Dedifferentiated amniotic fluid mesenchymal stem cell (primary cell): Measurements from ENCODE around the gene ASCL5.
"Not testable (repeated sequence)": the region's sequence is repeated elsewhere in the genome, so short reads cannot be mapped to it uniquely, and the experiment has no call there.

Experiments
- DNase-seq: peaks from one replicate; pipeline ENCODE4 v3.0.0-alpha.2; 2016; ENCODE audit errors: extremely low spot score

Gene ASCL5, protein sequence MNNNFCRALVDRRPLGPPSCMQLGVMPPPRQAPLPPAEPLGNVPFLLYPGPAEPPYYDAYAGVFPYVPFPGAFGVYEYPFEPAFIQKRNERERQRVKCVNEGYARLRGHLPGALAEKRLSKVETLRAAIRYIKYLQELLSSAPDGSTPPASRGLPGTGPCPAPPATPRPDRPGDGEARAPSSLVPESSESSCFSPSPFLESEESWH

DNA sequence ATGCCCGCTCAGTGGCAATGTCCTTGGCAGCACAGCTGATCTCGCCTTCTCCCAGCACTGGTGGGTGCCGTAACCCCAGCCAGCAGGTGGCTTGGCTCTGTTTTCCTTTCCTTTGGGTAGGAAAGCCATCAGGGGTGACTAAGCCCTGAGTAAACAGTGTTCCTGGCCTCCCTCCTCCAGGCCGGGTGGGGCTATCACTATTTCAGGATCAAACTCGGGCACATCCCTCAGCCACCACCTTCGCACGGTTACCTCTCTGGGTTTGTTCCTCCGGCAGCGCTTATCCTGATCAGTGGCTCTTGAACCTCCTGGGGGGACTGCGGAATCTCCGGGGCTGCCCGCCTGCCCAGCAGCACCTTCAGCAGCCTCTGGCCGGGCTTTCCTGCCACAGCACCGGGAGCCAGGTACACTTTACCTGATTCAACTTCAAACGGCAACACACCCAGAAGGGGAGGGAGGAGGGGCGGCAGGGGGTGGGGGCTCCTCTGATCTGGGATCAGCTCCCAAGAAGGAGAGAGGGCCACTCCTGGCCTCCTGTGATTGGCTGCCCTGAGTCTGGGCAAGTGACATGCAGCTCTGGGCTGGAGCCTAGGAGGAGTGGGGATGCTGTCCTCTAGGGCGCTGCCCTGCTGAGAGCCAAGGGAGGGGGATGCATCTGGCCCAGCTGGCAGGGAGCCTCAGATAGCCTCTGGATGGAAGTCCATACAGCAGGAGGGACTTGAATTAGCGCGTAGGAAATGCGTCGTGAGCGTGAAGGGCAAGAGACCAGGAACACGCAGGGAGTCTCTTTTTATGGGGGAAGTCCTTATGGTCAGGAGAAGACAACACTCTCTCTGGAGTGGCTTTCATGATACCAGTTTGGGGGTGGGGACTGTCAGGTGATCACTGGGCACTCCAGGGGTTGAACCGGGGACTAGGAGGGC, at the start of gene ASCL5:
ASCL5 (minus strand) TSS at position 353 of the 923 bp plus-strand sequence. CDS start 11,812 bp downstream, outside the sequence.
- no peak for DNase-seq

DNA sequence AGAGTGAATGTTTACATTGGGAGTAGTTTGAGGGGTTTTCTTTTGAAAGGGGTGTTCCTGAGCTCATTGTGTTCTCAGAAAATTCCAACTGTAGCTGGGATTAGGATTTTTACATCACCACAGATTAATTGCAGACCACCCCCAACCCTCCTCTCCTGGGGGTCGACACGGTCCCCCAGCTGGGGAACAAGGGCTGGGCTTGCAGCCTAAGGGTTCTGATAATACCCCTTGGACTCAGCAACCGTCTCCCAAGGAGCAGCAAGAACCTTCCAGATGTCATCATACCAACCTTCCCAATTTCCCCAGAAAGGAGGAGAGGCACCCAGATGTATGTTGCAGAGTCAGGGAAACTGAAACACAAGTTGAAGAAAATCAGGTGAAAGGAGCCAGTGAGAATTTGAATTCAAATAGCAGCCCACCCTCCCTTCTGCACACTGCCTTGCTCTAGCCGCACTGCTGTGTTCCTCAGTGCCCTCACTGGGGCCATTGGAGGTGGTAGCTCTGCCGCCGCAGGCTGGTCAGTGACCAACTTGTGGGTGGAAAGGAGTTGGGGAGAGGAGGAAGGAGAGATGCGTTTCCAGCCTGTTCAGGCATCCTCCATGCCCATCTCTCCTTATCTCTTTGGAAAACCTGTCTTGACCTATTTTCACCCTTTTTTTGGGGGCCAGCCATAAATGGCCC, 49.0 kb upstream of the ASCL5 start:
- no peak for DNase-seq

DNA sequence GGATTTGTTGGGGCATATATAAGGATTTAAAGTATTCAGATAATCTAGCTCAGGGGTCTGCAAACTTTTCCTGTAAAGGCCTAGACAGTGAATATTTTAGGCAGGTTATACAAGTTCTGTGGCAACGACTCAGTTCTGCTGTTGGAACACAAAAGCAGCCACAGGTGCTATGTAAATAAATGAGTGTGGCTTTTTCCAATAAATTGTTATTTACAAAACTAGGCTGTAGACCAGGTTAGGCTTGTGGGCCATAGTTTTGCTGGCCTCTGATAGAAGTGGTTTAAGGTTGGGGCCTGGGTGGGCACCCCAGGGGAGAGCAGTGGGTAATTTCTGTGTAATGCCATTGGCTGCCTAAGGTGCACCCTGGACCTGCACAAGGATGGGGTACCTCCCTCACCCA, 46.8 kb upstream of the ASCL5 start:
- DNase-seq, result no peak

DNA sequence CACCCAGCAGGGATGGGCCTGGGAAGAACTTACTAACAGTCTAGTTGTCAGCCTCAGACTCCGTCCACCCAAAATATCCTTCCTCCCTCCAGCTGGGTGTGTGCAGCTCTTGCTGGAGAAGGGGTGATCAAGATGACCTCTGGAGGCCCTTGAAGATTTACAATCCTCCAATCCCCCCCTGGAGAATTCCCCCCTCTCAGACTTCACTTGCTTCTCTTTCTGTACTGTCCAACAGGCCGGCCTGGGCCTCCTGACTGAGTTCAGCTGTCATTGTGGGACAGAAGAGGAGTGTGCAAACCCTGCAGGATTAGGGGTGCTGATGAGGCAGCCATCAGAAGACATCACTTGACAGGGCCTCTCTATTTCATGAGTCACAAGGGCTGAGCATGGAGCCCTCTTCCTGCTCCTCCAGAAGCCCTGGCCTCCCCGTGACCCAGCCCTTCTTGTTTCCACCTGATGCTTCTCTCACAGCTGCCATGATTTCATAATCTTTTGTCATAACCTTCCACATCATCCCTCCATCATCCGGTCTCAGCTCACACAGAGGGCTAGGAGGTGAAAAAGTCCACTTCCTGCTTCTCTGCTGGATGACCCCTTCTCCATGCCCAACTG, 46.1 kb upstream of the ASCL5 start:
- no peak for DNase-seq

DNA sequence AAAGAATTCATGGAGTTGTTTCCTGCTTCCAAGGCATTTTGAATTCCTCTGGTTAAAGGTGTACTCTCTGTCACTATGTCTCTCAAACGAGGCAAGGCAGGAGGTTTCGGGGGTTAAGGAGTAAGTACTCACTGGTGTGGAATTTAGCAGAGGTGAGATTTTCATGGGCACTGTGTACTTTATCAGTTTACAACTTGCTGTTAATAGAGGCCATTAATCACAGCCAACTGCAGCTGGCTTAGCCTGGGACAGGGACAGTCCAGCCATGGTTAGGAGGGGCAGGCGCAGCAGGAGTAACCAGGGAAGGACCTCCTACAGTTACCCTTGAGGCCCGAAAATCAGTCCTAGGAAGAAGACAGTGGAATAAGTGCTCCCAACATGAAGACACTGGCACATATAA, 45.3 kb upstream of the ASCL5 start:
- DNase-seq, result no peak

DNA sequence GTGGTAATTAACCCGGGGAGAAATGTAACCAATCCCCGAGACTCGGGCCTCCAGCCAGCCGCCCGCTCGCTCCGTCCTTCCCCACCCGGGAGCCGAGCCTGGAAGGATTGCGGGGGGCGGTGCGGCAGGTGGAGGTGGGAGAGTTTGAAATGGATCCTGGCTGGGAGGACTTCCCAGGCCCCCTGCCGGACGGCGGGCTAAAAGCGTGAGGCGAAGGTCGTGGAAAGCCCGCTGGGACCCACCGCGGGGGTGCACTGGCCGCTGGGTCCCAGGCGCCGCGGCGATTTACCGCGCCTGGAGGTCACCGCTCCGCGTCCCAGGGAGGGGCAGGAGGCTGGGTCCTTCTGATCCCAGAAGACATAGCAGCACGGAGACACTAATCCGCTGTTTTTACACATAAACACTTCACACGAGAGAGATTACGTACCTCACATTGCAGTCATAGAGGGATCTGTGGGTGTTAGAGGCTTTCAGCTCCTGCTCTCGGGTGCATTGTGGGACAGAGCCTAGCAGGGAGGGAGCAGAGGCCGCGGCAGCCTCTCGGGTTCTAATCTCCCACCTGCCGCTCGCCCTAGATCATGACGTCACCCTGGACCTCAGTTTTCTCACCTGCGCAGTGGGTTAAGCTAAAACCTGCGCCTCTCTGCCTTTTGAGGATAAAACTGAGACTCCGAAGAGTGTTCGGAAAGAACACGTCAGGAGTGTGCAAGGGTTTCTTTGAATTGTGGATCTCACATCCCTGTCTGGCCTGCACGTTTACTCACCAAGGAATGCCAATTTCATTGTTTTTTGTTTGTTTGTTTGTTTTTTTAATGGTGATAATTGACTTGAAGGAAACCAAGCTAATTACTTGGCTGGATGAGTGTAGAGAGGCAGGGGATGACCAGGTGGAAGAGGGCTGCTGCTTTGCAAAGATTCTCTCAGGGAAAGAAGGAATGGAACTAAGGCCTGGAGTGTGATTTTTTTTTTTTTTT, 44.4 kb upstream of the ASCL5 start:
- DNase-seq, result no peak

DNA sequence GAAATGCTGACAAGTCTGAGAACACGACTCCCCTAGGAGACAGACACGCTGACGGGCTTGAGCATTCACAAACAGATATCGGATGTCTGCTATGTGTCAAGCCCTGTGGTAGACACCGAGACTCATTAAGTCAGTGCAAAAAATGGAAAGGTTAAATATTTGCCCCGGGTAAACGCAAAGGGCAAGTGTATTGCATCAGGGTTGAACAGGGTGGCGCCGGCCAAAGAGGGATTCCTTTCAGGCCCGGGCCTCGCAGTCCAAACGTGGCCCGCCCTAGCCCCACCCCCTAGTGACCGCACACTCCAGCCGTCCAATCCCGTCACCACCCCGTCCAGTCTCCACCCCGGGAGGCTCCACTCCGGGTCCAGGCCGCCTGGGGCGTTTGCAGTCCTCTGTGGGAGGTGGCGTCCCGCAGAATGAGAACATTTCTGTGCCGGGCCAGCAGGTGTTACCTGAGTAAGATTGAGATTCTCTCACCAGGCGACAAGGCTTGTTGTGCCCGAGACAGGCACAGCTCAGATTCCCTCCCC, 43.6 kb upstream of the ASCL5 start:
- peak; percentile 87 for DNase-seq

DNA sequence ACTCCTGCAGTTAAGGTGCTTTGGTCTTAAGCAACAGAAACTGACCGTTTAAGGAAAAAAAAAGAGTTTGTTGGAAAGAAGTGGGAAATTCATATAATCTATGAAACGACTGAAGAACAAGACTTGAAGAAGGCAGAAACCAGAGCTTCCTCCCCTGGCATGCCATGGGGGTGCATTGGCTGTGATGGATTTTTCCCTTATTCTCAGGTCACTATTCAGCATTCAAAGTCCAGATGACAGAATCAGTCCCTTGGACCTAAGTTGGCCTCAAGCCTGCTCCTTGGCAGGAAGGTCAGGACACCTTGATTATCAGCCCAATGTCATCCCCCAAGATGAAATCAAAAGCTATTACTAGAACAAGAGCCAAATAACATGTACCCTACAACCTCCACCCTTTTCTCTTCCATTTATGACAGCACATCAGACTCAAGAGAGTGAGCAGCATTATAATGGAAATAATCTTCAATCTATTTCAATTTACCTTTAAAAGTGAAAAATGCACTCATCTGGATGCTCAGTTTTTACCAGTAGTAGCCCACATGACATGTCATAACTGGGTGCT, 43.1 kb upstream of the ASCL5 start:
- DNase-seq, result no peak

DNA sequence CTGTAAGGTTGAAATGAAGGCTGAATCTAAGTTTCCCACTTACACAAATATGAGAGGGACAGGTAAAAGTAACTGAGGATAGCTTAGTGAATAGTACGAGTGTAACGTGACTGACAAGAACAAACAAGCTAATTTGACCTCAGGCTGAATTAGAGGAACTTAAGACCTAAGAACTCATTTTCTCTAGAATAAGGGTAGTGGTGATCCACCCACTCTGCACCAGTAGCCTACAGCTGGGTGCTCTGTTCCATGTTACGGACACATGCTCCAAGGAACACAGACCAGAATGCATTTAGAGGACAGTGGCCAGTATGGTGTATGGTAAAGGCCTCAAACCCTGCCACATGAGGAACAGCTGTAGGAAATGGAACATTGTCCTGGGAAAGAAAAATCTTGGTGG, 42.2 kb upstream of the ASCL5 start:
- no peak for DNase-seq

DNA sequence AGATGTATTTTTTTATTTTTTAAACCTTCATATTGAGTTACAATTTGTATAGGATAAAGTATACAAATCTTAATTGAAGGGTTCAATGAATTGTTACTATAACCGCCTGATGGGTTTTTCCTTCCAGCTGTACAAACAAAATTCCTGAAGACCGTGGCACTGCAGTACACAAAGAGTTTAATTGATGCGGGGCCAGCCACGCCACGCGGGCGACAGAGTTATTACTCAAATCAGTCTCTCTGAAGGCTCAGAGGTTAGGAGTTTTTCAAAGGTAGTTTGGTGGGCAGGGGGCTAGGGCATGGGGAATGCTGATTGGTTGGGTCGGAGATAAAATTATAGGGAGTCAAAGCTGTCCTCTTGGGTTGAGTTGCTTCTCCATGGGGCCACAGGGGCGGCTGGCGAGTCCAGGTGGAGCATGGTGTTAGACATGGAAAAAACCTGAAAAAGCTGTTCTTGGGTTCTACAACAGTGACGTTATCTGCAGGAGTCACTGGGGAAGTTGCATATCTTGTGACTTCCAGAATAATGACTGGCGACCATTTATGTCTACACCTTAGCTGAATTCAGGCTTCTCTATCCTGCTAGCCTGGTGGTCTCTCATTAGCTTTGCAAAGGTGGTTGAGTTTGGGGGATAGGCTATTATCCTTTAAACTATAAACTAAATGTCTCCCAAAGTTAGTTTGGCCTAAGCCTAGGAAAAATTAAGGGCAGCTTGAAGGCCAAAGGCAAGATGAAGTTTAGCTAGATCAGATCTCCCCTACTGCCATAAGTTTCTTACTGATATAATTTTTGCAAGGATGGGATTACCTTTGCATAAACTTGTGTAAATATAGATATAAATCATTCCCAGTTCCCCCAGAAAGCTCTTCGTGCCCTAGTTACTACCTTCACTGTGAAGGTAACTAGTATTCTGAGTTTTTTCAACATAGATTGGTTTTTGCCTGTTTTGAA, 40.3 kb upstream of the ASCL5 start:
- DNase-seq, result no peak

DNA sequence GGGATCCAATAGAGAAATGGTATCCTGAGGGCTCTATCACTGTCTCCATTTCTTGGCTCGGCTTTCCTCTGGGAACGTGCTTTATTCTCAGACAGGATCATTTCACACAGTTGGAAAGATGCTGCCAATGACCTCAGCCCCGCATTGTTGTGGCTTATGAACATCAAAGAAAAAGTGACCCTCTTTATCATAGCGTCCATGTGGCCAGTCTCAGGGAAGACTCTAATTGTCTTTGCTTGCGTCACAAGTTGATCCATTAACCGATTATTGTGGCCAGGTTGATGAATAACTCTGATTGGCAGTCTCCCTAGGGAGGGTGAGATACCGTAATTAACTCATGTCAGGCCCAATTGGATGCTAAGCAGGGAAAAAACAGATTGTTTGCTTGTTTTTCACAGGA, 37.7 kb upstream of the ASCL5 start:
- no peak for DNase-seq

DNA sequence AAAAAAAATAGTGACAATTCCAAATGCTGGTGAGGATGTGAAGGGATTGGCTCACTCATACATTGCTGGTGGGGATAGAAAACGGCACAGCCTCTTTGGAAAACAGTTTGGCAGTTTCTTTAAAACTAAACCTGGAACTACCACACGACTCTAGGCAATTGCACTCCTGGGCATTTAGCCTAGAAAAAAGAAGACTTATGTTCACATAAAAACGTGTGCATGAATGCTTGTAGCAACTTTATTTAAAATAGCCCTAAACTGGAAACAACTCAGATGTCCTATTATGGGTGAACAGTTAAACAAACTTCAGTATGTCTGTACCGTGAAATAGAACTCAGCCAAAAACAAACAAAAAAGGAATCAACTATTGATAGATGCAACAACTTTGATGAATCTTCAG, 36.7 kb upstream of the ASCL5 start:
- no peak for DNase-seq

DNA sequence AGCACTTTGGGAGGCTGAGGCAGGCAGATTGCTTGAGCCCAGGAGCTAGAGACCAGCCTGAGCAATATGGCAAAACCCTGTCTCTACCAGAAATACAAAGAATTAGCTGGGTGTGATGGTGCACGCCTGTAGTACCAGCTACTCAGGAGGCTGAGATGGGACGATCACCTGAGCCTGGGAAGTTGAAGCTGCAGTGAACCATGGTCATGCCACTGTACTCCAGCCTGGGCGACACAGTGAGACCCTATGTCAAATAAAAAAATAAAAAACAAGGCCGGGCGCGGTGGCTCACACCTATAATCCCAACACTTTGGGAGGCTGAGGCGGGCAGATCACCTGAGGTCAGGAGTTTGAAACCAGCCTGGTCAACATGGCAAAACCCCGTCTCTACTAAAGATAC, 36.1 kb upstream of the ASCL5 start:
- not testable (repeated sequence) for DNase-seq

DNA sequence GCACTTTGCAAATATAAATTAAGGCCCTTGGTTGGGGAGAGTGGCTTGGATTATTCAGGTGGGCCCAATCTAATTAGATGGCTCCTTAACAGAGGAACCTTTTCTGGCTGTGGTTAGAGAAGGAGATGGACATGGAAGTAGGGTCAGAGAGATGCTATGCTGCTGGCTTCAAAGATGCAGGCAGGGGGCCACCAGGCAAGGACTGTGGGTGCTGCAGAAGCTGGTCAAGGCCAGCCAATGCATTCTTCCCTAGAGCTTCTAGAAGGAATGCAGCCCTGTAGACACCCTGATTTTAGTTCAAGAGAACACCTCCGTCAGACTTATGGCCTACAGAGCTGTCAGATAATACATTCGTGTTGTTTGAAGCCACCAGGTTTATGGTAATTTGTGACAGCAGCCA, 31.0 kb upstream of the ASCL5 start:
- no peak for DNase-seq

DNA sequence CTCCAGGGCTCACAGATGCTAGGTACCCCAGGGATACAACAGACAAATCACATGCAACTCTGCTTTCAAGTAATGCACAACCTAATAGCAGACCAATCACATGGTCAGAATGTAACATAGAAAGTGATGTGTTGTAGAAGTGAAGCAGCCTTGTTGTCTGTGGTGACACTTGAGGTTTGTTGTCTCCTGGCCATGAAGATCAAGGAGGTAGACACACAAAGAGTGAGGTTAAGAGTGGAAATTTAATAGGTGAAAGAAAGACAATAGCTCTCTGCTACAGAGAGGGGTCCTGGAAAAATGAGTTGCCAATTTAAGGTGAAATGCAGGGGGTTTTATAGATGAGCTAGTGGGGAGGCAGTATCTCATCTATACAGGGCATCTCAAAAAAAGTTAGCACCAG, 29.8 kb upstream of the ASCL5 start:
- DNase-seq, result no peak

DNA sequence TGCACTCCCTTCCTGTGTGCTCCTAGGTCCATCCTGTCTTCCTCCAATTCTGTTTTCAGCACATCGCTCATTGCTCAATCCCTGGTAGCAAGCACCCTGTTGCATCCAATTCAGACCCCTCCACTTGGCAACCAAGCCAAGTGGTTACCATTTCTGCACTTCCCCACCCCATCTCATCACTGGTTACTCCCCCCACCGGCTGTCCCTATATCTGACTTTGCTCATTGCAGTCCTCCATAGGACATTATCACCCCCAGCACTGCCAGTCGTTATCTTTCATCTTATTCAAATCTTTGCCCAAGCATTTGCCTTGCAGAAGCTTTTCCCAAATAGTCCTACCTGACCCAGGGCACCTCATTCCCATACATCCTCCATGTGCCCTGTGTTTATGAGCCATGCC, 29.4 kb upstream of the ASCL5 start:
- no peak for DNase-seq

DNA sequence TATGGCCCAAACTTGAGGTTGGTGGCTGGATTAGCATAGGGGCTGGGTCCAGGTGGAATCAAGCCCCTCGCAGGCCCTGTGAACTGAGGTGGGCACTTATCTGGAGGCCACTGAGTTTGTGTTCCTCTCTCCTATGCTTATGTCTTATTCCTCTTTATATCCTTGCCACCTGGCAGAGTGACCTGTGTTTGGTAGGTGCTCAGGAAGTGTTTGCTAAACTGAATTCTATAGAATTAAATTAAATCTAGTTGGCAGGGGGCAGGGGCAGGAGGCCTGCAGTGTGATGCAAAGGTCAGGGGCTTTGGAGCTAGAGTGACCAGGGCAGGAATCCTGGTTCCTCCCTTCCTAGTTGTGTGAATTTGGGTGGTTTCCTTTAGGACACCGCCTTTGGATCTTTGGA, 28.4 kb upstream of the ASCL5 start:
- DNase-seq, result no peak

DNA sequence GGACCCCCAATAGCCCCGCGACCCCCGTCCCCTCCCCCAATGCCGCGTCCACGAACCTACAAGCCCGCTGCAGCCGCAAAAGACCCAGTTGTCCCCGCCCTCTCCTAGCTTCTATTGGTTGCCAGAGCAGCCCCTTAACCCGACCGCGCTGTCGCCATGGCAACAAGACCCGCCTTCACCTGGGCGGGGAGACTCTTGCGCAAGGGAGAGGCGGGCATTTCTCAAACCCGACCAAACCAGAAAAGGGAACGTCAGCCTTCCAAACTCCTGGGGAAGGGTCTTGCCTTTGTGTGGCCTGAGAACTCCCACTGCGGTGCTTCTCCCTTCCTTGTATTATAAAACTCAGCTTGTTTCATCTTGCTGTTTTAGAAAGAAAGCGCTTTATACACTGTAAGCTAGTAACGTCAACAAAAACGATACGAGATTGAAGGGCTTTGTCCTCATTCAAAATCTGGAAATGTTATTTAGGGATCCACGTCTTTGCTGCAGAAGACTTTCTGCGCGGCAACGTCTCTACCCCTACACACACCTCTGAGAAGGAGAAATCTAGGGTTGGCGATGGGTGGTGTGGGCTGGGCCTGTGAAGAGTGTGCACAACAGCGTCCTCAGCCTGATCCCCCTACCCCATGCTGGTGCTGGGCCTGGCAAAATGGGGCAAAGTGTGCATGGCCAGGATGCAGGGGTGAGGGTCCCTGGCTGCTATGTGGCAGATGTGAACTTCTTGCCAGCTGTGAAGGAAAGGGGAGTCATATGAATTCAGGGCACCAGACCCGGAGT, 27.6 kb upstream of the ASCL5 start, which contains the start of gene TMEM9:
TMEM9 (minus strand) TSS at position 86 of the 777 bp plus-strand sequence. CDS start 551 bp downstream, outside the sequence.
- DNase-seq, result peak; percentile 93
